Activated CD8-positive, alpha-beta T cell treated with anti-CD3 and anti-CD28 coated beads for 36 hours (primary cell): ENCODE data around the gene TFEB. TPM values are rescaled to one million over a fixed set of nuclear protein-coding genes. Genes with fewer than 3 reads are reported as not detected.

Experiments used
- ATAC-seq: fragments of 200-7000 bp; cut with Tn5 transposase; one replicate; pipeline ENCODE4 v1.10.0; 2021; ENCODE audit warnings: mild to moderate bottlenecking, moderate library complexity
- CTCF ChIA-PET: fragments of 350-600 bp; sonication (Branson Sonifier 250); formaldehyde crosslinking; loops from one replicate; lab custom pipeline; 2021; ENCODE audit warnings: antibody characterized with exemption; lab: Charles Lee
- POLR2A ChIA-PET: fragments of 350-600 bp; sonication (Branson Sonifier 250); formaldehyde crosslinking; loops from one replicate; lab custom pipeline; 2021; ENCODE audit warnings: antibody characterized with exemption; lab: Charles Lee
- DNase-seq: peaks from one replicate; pipeline ENCODE4 v3.0.0-alpha.2; 2020
- H3K27ac Mint-ChIP-seq: one replicate; pipeline ENCODE4 v1.8.0; 2021; ENCODE audit warnings: mild to moderate bottlenecking, mixed read lengths
- H3K27me3 Mint-ChIP-seq: one replicate; pipeline ENCODE4 v1.8.0; 2021; ENCODE audit warnings: mixed read lengths
- H3K36me3 Mint-ChIP-seq: one replicate; pipeline ENCODE4 v1.8.0; 2021; ENCODE audit warnings: low read depth, mixed read lengths
- H3K4me1 Mint-ChIP-seq: one replicate; pipeline ENCODE4 v1.8.0; 2021; ENCODE audit warnings: low read depth, mixed read lengths
- H3K4me3 Mint-ChIP-seq: one replicate; pipeline ENCODE4 v1.8.0; 2021; ENCODE audit warnings: mild to moderate bottlenecking, moderate library complexity, mixed read lengths
- H3K9me3 Mint-ChIP-seq: one replicate; pipeline ENCODE4 v1.8.0; 2021; ENCODE audit warnings: mixed read lengths
- CTCF ChIP-seq: fragments of 200-600 bp; IDR thresholded peaks from one replicate; pipeline ENCODE4 v1.8.0; 2022; ENCODE audit warnings: antibody characterized with exemption, mild to moderate bottlenecking
- intact Hi-C: fragments of 100-400 bp; cut with micrococcal nuclease; formaldehyde crosslinking; loops from one replicate; pipeline ENCODE4 v1.10.0; 2022
- total RNA-seq, 2 experiments: library from RNA; stranded (reverse); gene quantifications; one replicate each; pipeline ENCODE4 v1.2.3, GENCODE V29; 2021

Gene TFEB
- total RNA-seq, 2 experiments from 2014 or later = 14.6 to 15.9 TPM

- Mint-ChIP-seq H3K4me3 (no peak overlapping the region), H3K36me3 (no peaks in the 10 kb centered on the region), H3K9me3 (no peaks in the 10 kb centered on the region), H3K4me1 (peaks cover 19% of the 10 kb centered on the region), H3K27me3 (no peaks in the 10 kb centered on the region), H3K27ac (no peak overlapping the region)
- POLR2A ChIA-PET = interaction anchor here (0.6 to 1.2 kb wide), 3 partner anchors 16 to 59 kb away, joined by 3 to 4 read pairs (median 3); partner anchors contain the start of gene TFEB
- intact Hi-C loops = no loop called here
- DNase-seq (no peak), ATAC-seq (no peak)
- CTCF ChIA-PET = interaction anchor here (0.7 to 2.0 kb wide), 4 partner anchors 14 to 67 kb away, joined by 3 to 9 read pairs (median 5); partner anchors contain the start of gene TOMM6
- TF ChIP-seq CTCF = no peak
Measured at GRCh38 chr6:41719436-41720261, 15.8 kb downstream of the TFEB start.

GRCh38 chr6:41718828-41719227 is 16.6 kb downstream of the TFEB start:
- peaks cover 22% of the 10 kb centered on the region for H3K4me1 Mint-ChIP-seq
- ChIA-PET POLR2A (no interaction called here), CTCF (interaction anchor here (1.8 to 2.0 kb wide), 2 partner anchors 13 to 15 kb away, joined by 6 to 9 read pairs; no protein-coding TSS in a partner anchor)
- H3K27me3 Mint-ChIP-seq = no peaks in the 10 kb centered on the region
- H3K27ac Mint-ChIP-seq = no peak overlapping the region
- intact Hi-C loops = no loop called here
- DNase-seq (no peak), ATAC-seq (no peak)
- no peaks in the 10 kb centered on the region for H3K36me3 Mint-ChIP-seq
- H3K4me3 Mint-ChIP-seq = no peak overlapping the region
- no peaks in the 10 kb centered on the region for H3K9me3 Mint-ChIP-seq
- no peak for TF ChIP-seq CTCF

GRCh38 chr6:41717392-41717736 is 18.0 kb downstream of the TFEB start:
- intact Hi-C loops = no loop called here
- no peak overlapping the region for H3K4me3 Mint-ChIP-seq
- POLR2A ChIA-PET = interaction anchor here (1.0 kb wide), 1 partner anchor 16 kb away, joined by 3 read pairs; no protein-coding TSS in a partner anchor
- H3K9me3 Mint-ChIP-seq = no peaks in the 10 kb centered on the region
- peaks cover 29% of the 10 kb centered on the region for H3K4me1 Mint-ChIP-seq
- no peak for DNase-seq
- no peaks in the 10 kb centered on the region for H3K36me3 Mint-ChIP-seq
- H3K27ac Mint-ChIP-seq = no peak overlapping the region
- ATAC-seq = no peak
- H3K27me3 Mint-ChIP-seq = no peaks in the 10 kb centered on the region
- TF ChIP-seq CTCF = no peak
- CTCF ChIA-PET = interaction anchor here (0.7 to 3.6 kb wide), 3 partner anchors 12 to 349 kb away, joined by 3 to 30 read pairs (median 4); no protein-coding TSS in a partner anchor

GRCh38 chr6:41716516-41717391 is 18.7 kb downstream of the TFEB start:
- H3K36me3 Mint-ChIP-seq = no peaks in the 10 kb centered on the region
- no peak for TF ChIP-seq CTCF
- H3K9me3 Mint-ChIP-seq = no peaks in the 10 kb centered on the region
- H3K27me3 Mint-ChIP-seq = no peaks in the 10 kb centered on the region
- DNase-seq = no peak
- intact Hi-C loops = no loop called here
- ChIA-PET CTCF (interaction anchor here (0.7 to 3.6 kb wide), 7 partner anchors 11 to 831 kb away, joined by 3 to 30 read pairs (median 4); no protein-coding TSS in a partner anchor), POLR2A (interaction anchor here (0.8 to 1.0 kb wide), 2 partner anchors 14 to 17 kb away, joined by 3 read pairs; no protein-coding TSS in a partner anchor)
- no peak overlapping the region for H3K4me3 Mint-ChIP-seq
- ATAC-seq = no peak
- H3K4me1 Mint-ChIP-seq = peaks cover 29% of the 10 kb centered on the region
- H3K27ac Mint-ChIP-seq = peak overlapping the region; percentile 52
